Measurements from ENCODE around the gene CLEC4C. TPM values are rescaled to one million over a fixed set of nuclear protein-coding genes. Genes with fewer than 3 reads are reported as not detected.
"Not testable (repeated sequence)": the region's sequence is repeated elsewhere in the genome, so short reads cannot be mapped to it uniquely, and the experiment has no call there.

CLEC4C gene
- not detected for total RNA-seq

- no peak within 1 kb of the TSS for H3K4me3 Mint-ChIP-seq
- no peaks in the 10 kb centered on the region for H3K36me3 Mint-ChIP-seq (ENCODE audit: low read depth)
- DNase-seq, result no peak
- no peak within 1 kb of the TSS for H3K27ac Mint-ChIP-seq
- no peaks in the 10 kb centered on the region for H3K9me3 Mint-ChIP-seq
- POLR2A ChIA-PET, result no interaction called here
- H3K27me3 Mint-ChIP-seq, result no peaks in the 10 kb centered on the region
- CTCF ChIA-PET, result interaction anchor here (0.6 kb wide), 2 partner anchors 10 to 20 kb away, joined by 3 read pairs; no protein-coding TSS in a partner anchor
- H3K4me1 Mint-ChIP-seq, result no peaks in the 10 kb centered on the region
These were observed at the start of gene CLEC4C for GRCh38 chr12:7747246-7747645. Gene CLEC4C (minus strand): TSS chr12:7747375. CDS start chr12:7747348, 27 bp downstream.

DNA sequence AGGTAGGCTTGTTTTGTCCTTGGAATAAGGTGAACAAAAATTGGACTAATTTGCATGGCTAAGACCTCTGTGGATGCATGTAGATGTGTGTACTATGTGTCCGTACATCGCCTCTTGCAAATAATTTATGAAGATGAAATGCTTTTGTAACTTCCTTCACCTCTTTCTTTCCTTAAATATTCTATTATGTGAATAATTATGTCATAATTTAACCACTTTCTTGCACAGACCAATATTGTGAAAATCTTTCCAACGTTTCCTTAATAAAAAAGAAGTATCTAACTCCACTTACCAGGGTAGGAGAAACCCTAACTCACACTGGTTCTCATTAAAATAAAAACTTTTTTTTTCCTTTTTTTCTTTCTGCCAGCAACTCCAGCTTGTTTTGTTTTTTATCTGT lies 46.0 kb upstream of the CLEC4C start:
- DNase-seq, result no peak
- POLR2A ChIA-PET, result no interaction called here
- Mint-ChIP-seq H3K27ac (no peak overlapping the region), H3K9me3 (no peaks in the 10 kb centered on the region), H3K27me3 (peaks cover 6% of the 10 kb centered on the region), H3K4me3 (no peak overlapping the region), H3K36me3 (ENCODE audit: low read depth) (no peaks in the 10 kb centered on the region), H3K4me1 (no peaks in the 10 kb centered on the region)
- CTCF ChIA-PET, result no interaction called here

DNA sequence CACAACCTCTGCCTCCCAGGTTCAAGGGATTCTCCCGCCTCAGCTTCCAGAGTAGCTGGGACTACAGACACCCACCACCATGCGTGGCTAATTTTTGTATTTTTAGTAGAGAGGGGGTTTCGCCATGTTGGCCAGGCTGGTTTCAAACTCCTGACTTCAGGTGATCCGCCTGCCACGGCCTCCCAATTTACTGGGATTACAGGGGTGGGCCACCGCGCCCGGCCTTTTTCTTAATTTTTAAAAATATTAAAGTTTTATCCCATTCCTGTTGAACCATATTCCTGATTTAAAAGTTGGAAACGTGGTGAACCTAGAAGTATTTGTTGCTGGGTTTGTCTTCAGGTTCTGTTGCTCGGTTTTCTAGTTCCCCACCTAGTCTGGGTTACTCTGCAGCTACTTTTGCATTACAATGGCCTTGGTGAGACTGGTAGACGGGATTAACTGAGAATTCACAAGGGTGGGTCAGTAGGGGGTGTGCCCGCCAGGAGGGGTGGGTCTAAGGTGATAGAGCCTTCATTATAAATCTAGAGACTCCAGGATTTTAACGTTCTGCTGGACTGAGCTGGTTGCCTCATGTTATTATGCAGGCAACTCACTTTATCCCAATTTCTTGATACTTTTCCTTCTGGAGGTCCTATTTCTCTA lies 41.8 kb upstream of the CLEC4C start, which contains the start of gene NANOG:
TSS of gene NANOG (plus strand) at position 519 of the 645 bp plus-strand sequence. CDS start 213 bp downstream, outside the sequence.
- H3K9me3 Mint-ChIP-seq; H3K4me3 Mint-ChIP-seq; H3K27ac Mint-ChIP-seq; CTCF ChIA-PET; POLR2A ChIA-PET; H3K27me3 Mint-ChIP-seq; H3K4me1 Mint-ChIP-seq; H3K36me3 Mint-ChIP-seq (ENCODE audit: low read depth); DNase-seq: not testable (repeated sequence)

GRCh38 chr12:7788294-7788660 lies 41.1 kb upstream of the CLEC4C start:
- Mint-ChIP-seq H3K9me3 (no peaks in the 10 kb centered on the region), H3K4me3 (no peak overlapping the region), H3K4me1 (no peaks in the 10 kb centered on the region), H3K27me3 (peaks cover 10% of the 10 kb centered on the region), H3K27ac (no peak overlapping the region), H3K36me3 (ENCODE audit: low read depth) (no peaks in the 10 kb centered on the region)
- no peak for DNase-seq
- CTCF ChIA-PET, result no interaction called here
- POLR2A ChIA-PET, result interaction anchor here (0.7 kb wide), 1 partner anchor 708 kb away, joined by 3 read pairs; no protein-coding TSS in a partner anchor

DNA sequence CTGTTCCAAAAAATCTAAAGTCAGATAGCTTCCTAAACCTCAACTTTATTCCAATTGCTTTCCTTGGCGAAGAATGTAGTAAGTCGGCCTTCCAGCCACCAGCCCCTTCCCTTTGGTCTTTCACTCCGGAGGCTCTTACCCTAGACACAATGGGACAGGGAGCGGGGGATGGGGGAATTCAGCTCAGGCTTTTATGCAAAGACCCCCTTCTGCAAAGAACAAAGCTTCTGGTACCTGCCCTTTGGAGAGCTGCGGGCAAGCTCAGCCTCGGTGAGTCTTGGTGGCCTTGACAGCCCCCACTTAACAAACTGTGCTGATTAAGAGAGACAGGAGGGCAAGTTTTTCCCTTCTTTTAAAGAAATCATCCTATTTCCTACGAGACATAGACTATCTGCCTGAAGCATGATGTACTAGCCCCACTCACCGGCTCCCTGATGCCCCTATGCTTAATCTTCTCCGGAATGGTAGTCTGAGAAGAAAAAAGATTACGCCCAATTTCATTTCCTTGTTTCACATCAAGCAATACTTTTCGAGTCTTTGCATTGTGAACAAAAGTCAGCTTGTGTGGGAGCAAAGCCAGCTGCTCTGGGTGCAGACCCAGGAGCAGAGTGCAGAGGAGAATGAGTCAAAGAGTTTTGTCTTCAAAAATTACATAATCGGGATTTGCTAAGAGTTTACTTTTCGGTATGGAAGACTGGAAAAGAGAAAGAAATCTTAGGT lies 40.6 kb upstream of the CLEC4C start:
- Mint-ChIP-seq H3K4me3 (no peak overlapping the region), H3K4me1 (no peaks in the 10 kb centered on the region), H3K27me3 (peaks cover 10% of the 10 kb centered on the region), H3K36me3 (ENCODE audit: low read depth) (no peaks in the 10 kb centered on the region), H3K9me3 (no peaks in the 10 kb centered on the region), H3K27ac (no peak overlapping the region)
- ChIA-PET CTCF (interaction anchor here (0.9 kb wide), 1 partner anchor 24 kb away, joined by 4 read pairs; no protein-coding TSS in a partner anchor), POLR2A (interaction anchor here (0.7 kb wide), 1 partner anchor 709 kb away, joined by 3 read pairs; no protein-coding TSS in a partner anchor)
- DNase-seq, result no peak

DNA sequence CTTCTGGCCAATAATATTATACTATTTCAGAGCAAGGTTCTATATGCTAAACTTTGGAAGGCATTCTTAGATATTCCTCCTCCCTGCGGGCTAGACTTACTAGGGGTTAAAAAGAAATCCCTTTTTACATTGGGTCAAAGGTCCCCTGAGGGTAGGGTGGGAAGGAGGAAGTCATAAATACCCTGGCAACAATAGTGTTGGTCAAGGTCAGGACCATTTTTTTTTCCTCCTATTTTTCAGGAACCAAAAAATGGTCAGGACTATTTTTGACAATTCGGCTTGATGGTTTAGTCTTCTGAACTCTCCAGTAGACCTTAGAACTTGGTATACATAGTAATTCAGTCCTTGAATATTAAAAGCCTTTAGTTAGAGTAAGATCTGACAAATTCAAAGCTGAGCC lies 37.5 kb upstream of the CLEC4C start:
- no peak for DNase-seq
- Mint-ChIP-seq H3K4me3 (no peak overlapping the region), H3K9me3 (no peaks in the 10 kb centered on the region), H3K4me1 (no peaks in the 10 kb centered on the region), H3K36me3 (ENCODE audit: low read depth) (no peaks in the 10 kb centered on the region), H3K27me3 (peaks cover 6% of the 10 kb centered on the region), H3K27ac (no peak overlapping the region)
- ChIA-PET CTCF (no interaction called here), POLR2A (no interaction called here)

DNA sequence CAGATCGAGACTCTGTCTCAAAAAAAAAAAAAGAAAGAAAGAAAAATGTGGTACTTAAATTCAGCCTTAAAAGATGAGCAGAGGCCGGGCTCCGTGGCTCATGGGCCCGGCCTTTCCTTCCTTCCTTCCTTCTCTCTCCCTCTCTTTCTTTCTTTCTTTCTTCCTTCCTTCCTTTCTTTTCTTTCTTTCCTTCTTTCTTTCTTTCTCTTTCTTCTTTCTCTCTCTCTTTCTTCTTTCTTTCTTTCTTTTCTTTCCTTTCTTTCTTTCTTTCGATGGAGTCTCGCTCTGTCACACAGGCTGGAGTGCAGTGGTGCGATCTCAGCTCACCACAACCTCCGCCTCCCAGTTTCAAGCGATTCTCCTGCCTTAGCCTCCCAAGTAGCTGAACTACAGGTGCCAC lies 36.3 kb upstream of the CLEC4C start:
- CTCF ChIA-PET; H3K27ac Mint-ChIP-seq; H3K27me3 Mint-ChIP-seq; H3K4me3 Mint-ChIP-seq; H3K36me3 Mint-ChIP-seq (ENCODE audit: low read depth); DNase-seq; H3K9me3 Mint-ChIP-seq; POLR2A ChIA-PET; H3K4me1 Mint-ChIP-seq: not testable (repeated sequence)

DNA sequence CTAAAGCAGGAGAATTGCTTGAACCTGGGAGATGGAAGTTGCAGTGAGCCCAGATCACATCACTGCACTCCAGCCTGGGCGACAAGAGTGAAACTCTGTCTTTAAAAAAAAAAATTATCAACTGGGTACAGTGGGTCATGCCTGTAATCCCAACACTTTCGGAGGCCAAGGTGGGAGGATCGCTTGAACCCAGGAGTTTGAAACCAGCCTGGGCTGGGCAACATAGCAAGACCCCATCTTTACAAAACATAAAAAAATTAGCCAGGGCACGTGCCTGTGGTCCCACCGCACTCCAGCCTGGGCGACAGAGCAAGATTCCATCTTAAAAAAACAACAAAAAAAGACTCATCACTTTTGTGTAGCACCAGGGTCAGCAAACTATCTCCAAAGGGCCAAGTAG lies 34.9 kb upstream of the CLEC4C start:
- Mint-ChIP-seq H3K4me3 (no peak overlapping the region), H3K36me3 (ENCODE audit: low read depth) (no peaks in the 10 kb centered on the region), H3K4me1 (no peaks in the 10 kb centered on the region), H3K9me3 (no peaks in the 10 kb centered on the region), H3K27me3 (no peaks in the 10 kb centered on the region), H3K27ac (no peak overlapping the region)
- no peak for DNase-seq
- CTCF ChIA-PET, result no interaction called here
- POLR2A ChIA-PET, result no interaction called here

GRCh38 chr12:7781274-7781673 lies 34.1 kb upstream of the CLEC4C start:
- H3K36me3 Mint-ChIP-seq (ENCODE audit: low read depth), result no peaks in the 10 kb centered on the region
- H3K4me1 Mint-ChIP-seq, result no peaks in the 10 kb centered on the region
- no peak for DNase-seq
- no peak overlapping the region for H3K27ac Mint-ChIP-seq
- H3K4me3 Mint-ChIP-seq, result no peak overlapping the region
- ChIA-PET CTCF (no interaction called here), POLR2A (no interaction called here)
- H3K27me3 Mint-ChIP-seq, result no peaks in the 10 kb centered on the region
- H3K9me3 Mint-ChIP-seq, result no peaks in the 10 kb centered on the region

- CTCF ChIA-PET, result interaction anchor here (0.6 kb wide), 2 partner anchors 887 to 1242 kb away, joined by 3 read pairs; no protein-coding TSS in a partner anchor
- Mint-ChIP-seq H3K36me3 (ENCODE audit: low read depth) (no peaks in the 10 kb centered on the region), H3K4me3 (no peak overlapping the region), H3K27me3 (no peaks in the 10 kb centered on the region), H3K9me3 (no peaks in the 10 kb centered on the region), H3K27ac (no peak overlapping the region), H3K4me1 (no peaks in the 10 kb centered on the region)
- DNase-seq, result no peak
- POLR2A ChIA-PET, result no interaction called here
These were observed 22.8 kb upstream of the CLEC4C start for GRCh38 chr12:7769999-7770398.

- DNase-seq, result no peak
- Mint-ChIP-seq H3K4me3 (no peak overlapping the region), H3K9me3 (peaks cover 2% of the 10 kb centered on the region), H3K27me3 (no peaks in the 10 kb centered on the region), H3K4me1 (peaks cover 5% of the 10 kb centered on the region), H3K36me3 (ENCODE audit: low read depth) (no peaks in the 10 kb centered on the region), H3K27ac (no peak overlapping the region)
- POLR2A ChIA-PET, result no interaction called here
- CTCF ChIA-PET, result no interaction called here
These were observed 11.6 kb upstream of the CLEC4C start for GRCh38 chr12:7758766-7759140.

DNA sequence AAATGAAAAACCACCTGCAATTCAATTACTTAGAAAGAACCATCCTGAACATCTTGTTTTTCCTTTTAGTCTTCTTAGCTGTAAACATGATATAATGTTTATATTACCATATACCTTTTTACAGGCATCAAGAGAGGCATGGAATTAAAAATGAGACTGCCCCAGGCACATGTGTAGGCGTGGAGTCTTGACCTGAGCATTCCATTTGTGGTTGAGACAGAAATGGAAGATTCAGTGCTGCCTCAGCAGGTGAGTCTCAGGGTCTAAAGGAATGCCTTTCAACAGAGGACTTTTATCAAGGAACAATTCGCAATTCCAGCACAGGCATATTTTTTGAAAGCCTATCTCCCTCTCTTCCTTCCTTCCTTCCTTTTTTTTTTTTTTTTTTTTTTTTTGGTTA lies 9.8 kb upstream of the CLEC4C start:
- Mint-ChIP-seq H3K27ac (no peak overlapping the region), H3K4me1 (peaks cover 7% of the 10 kb centered on the region), H3K9me3 (peaks cover 2% of the 10 kb centered on the region), H3K4me3 (no peak overlapping the region), H3K27me3 (no peaks in the 10 kb centered on the region), H3K36me3 (ENCODE audit: low read depth) (no peaks in the 10 kb centered on the region)
- ChIA-PET POLR2A (no interaction called here), CTCF (no interaction called here)
- DNase-seq, result no peak

GRCh38 chr12:7755668-7756067 lies 8.5 kb upstream of the CLEC4C start:
- H3K27ac Mint-ChIP-seq, result peak overlapping the region; percentile 83
- H3K36me3 Mint-ChIP-seq (ENCODE audit: low read depth); H3K27me3 Mint-ChIP-seq; H3K4me1 Mint-ChIP-seq; H3K9me3 Mint-ChIP-seq; CTCF ChIA-PET; POLR2A ChIA-PET: not testable (repeated sequence)
- DNase-seq, result peak; percentile 46
- peak overlapping the region; percentile 38 for H3K4me3 Mint-ChIP-seq

Data from activated CD4-positive, alpha-beta T cell treated with anti-CD3 and anti-CD28 coated beads, Interleukin-2, amount 10 ng/mL, durations not matched to agents 7 days and 5 days (primary cell).